GM12878 (cell line): ENCODE measurements around the gene TMEM88. TPM values are rescaled to one million over a fixed set of nuclear protein-coding genes. Genes with fewer than 3 reads are reported as not detected.

Experiments
- ATAC-seq: fragments of 200-7000 bp; cut with Tn5 transposase; 3 replicates; pipeline ENCODE4 v1.9.1; 2020; ENCODE audit warnings: mild to moderate bottlenecking, moderate library complexity
- BruUV-seq: library from RNA; stranded (reverse); fragments of 400-500 nt; replicated peaks from 2 replicates; lab custom pipeline; 2021; lab: Mats Ljungman, UMichigan
- CTCF ChIA-PET: fragments of 300-600 bp; sonication (Branson Sonifier 250); formaldehyde crosslinking; extraction: SDS; loops from one replicate; lab custom pipeline; 2021; ENCODE audit warnings: inconsistent platforms; lab: Yijun Ruan, JAX
- POLR2A ChIA-PET: fragments of 350-600 bp; formaldehyde crosslinking; extraction: SDS; loops from one replicate; lab custom pipeline; 2021; ENCODE audit warnings: inconsistent platforms; lab: Charles Lee
- RAD21 ChIA-PET: fragments of 300-600 bp; sonication (Branson Sonifier 250); formaldehyde crosslinking; loops from one replicate; lab custom pipeline; 2023; ENCODE audit warnings: antibody characterized with exemption; ENCODE audit not compliant: unreplicated experiment; lab: Charles Lee
- SMC1A ChIA-PET: fragments of 300-600 bp; sonication (Branson Sonifier 250); formaldehyde crosslinking; loops from one replicate; lab custom pipeline; 2023; ENCODE audit not compliant: unreplicated experiment, uncharacterized antibody; lab: Charles Lee
- DNase-seq: peaks from one replicate; pipeline ENCODE4 v3.0.0-alpha.2; 2011; ENCODE audit warnings: low read depth, low spot score
- FAIRE-seq: peaks from 3 replicates; lab custom pipeline; 2011; peaks lifted over from hg19 to GRCh38; lab: Jason Lieb, UNC
- H2AFZ ChIP-seq: 2 replicates; pipeline ENCODE4 v1.6.0; 2011; ENCODE audit warnings: low read depth, low read length, control low read depth; ENCODE audit not compliant: control insufficient read depth
- H3K27ac ChIP-seq: 2 replicates; pipeline ENCODE4 v1.5.1; 2011; ENCODE audit warnings: control low read depth; ENCODE audit not compliant: control insufficient read depth, insufficient read depth
- H3K27me3 ChIP-seq, 2 experiments: replicated peaks in 1 of 2; 2 replicates each; pipeline versions ENCODE4 v1.6.0 to v1.6.1; 2011; ENCODE audit warnings: low read length in 1 of 2; ENCODE audit not compliant: control insufficient read depth in 2 of 2, insufficient read depth in 2 of 2
- H3K36me3 ChIP-seq, 2 experiments: 2 replicates each; pipeline ENCODE4 v1.5.1; 2011; ENCODE audit warnings: low read length in 1 of 2; ENCODE audit not compliant: control insufficient read depth in 2 of 2, insufficient read depth in 2 of 2
- H3K4me1 ChIP-seq: 2 replicates; pipeline ENCODE4 v1.6.1; 2011; ENCODE audit warnings: mild to moderate bottlenecking, low read length, moderate library complexity, mixed read lengths; ENCODE audit not compliant: control insufficient read depth, insufficient read depth
- H3K4me2 ChIP-seq: 2 replicates; pipeline ENCODE4 v1.6.0; 2011; ENCODE audit warnings: control low read depth; ENCODE audit not compliant: control insufficient read depth, insufficient read depth
- H3K4me3 ChIP-seq: fragments of 200-600 bp; sonication (generic); 2 replicates; pipeline ENCODE4 v1.5.1; 2016
- H3K79me2 ChIP-seq: 2 replicates; pipeline ENCODE4 v1.6.0; 2011; ENCODE audit warnings: low read length; ENCODE audit not compliant: control insufficient read depth, insufficient read depth
- H3K9ac ChIP-seq: 2 replicates; pipeline ENCODE4 v1.8.0; 2011; ENCODE audit warnings: low read length, control low read depth, mixed read lengths; ENCODE audit not compliant: control insufficient read depth, insufficient read depth
- H3K9me3 ChIP-seq: replicated peaks from 3 replicates; pipeline ENCODE4 v1.5.1; 2011; ENCODE audit warnings: mild to moderate bottlenecking, low read length; ENCODE audit not compliant: control insufficient read depth, insufficient read depth
- H4K20me1 ChIP-seq: 2 replicates; pipeline ENCODE4 v1.6.0; 2011; ENCODE audit not compliant: control insufficient read depth, insufficient read depth
- ATF3 ChIP-seq: IDR thresholded peaks from 2 replicates; pipeline ENCODE4 v1.6.1; 2011; ENCODE audit warnings: low read depth, mild to moderate bottlenecking, low read length, moderate library complexity, borderline replicate concordance; ENCODE audit errors: extremely low read depth
- ATF7 ChIP-seq: fragments of 450-650 bp; IDR thresholded peaks from 2 replicates; pipeline ENCODE4 v1.6.1; 2016; ENCODE audit warnings: low read depth, mild to moderate bottlenecking
- BRCA1 ChIP-seq: IDR thresholded peaks from 2 replicates; pipeline ENCODE4 v1.6.1; 2011; ENCODE audit warnings: low read depth, low read length, improper control_type of control experiment
- IKZF1 ChIP-seq: fragments of 450-650 bp; conservative IDR thresholded peaks from 2 replicates; pipeline ENCODE4 v1.6.1; 2017; ENCODE audit warnings: antibody characterized with exemption, mild to moderate bottlenecking
- IRF5 ChIP-seq: fragments of 450-650 bp; IDR thresholded peaks from 2 replicates; pipeline ENCODE4 v1.6.1; 2017; ENCODE audit warnings: borderline replicate concordance
- MTA3 ChIP-seq: IDR thresholded peaks from 2 replicates; pipeline ENCODE4 v1.6.1; 2012; ENCODE audit warnings: low read length, inconsistent platforms, borderline replicate concordance
- NR2C1 ChIP-seq: fragments of 450-650 bp; IDR thresholded peaks from 2 replicates; pipeline ENCODE4 v1.6.1; 2017; ENCODE audit warnings: antibody characterized with exemption, mild to moderate bottlenecking, moderate library complexity
- RFX5 ChIP-seq: IDR thresholded peaks from 2 replicates; pipeline ENCODE4 v1.6.1; 2011; ENCODE audit warnings: low read depth, low read length, improper control_type of control experiment
- SMC3 ChIP-seq: IDR thresholded peaks from 2 replicates; pipeline ENCODE4 v1.6.1; 2011; ENCODE audit warnings: low read length, improper control_type of control experiment, borderline replicate concordance
- SPI1 ChIP-seq: IDR thresholded peaks from 2 replicates; pipeline ENCODE4 v1.6.1; 2011; ENCODE audit warnings: low read depth, mild to moderate bottlenecking, low read length, moderate library complexity, borderline replicate concordance; ENCODE audit not compliant: insufficient read depth
- WGBS: methylation state at CpG from one replicate; pipeline ENCODE4 v1.1.6; 2016; ENCODE audit warnings: low lambda C conversion rate; ENCODE audit not compliant: insufficient replicate concordance, insufficient coverage; ENCODE audit errors: missing lambda C conversion rate; 5-methylcytosine and 5-hydroxymethylcytosine counted together
- in situ Hi-C: fragments of 300-500 bp; cut with MboI; formaldehyde crosslinking; loops from 9 replicates; pipeline ENCODE4 v1.14.3; 2018; ENCODE audit warnings: mixed read lengths
- intact Hi-C: fragments of 100-400 bp; cut with micrococcal nuclease; formaldehyde crosslinking; loops from one replicate; pipeline ENCODE4 v1.14.2; 2022; ENCODE audit not compliant: unreplicated experiment
- polyA plus RNA-seq, 11 experiments: library from polyadenylated mRNA; depleted of rRNA in 4 of 11; unstranded in 6 of 11; stranded (reverse) in 5 of 11; fragments of >200 nt; fragmentation: Nextera tagmentation in 4 of 11; fragmentation: Illumina TruSeq in 1 of 11; extraction: Ambion mirVana in 4 of 11; extraction: Trizol in 1 of 11; gene quantifications; 1 replicate in 1 of 11; 2 replicates in 10 of 11; pipeline versions ENCODE4 v1.2.1 to v1.2.3, GENCODE V29; 2011 to 2016; ENCODE audit warnings: inconsistent platforms in 2 of 11, missing spikeins in 2 of 11, low read depth in 1 of 11
- total RNA-seq, 4 experiments: library from RNA; depleted of rRNA in 3 of 4; stranded (reverse); fragments of >200 nt in 3 of 4; fragmentation: Illumina TruSeq in 1 of 4; extraction: Trizol in 1 of 4; gene quantifications; 2 replicates each; pipeline versions ENCODE4 v1.2.1 to v1.2.3, GENCODE V29; 2013 to 2021

The TMEM88 gene
- total and polyA plus RNA-seq, 10 of the 15 experiments (the other 5 are each of a cell fraction or from before 2014, with no cell fraction given) = 0.21 to 2.2 (median 0.62) TPM; not detected in 5

GRCh38 chr17:7867881-7868329 lies 13.0 kb downstream of the TMEM88 start:
- SMC1A ChIA-PET = interaction anchor here (1.0 to 2.7 kb wide), 7 partner anchors 8 to 194 kb away, joined by 3 to 9 read pairs (median 5); partner anchors contain the start of gene NAA38
- Histone ChIP-seq H3K4me2 (no peak overlapping the region), H3K27ac (no peak overlapping the region)

More at GRCh38 chr17:7867881-7868329, 13.0 kb downstream of the TMEM88 start:
- H3K4me3 ChIP-seq = no peak overlapping the region
- TF ChIP-seq IKZF1 (no peak), NR2C1 (no peak), ATF3 (no peak), IRF5 (no peak), RFX5 (no peak), MTA3 (no peak), ATF7 (no peak), BRCA1 (no peak), SPI1 (no peak), SMC3 (no peak)
- no peaks in the 10 kb centered on the region for H3K4me1 ChIP-seq
- 0 out of 4 replicates have a peak, but pooled peaks cover 0 to 4% of the 10 kb centered on the region in 2 experiments for H3K36me3 ChIP-seq
- ChIA-PET POLR2A (no interaction called here), RAD21 (no interaction called here), CTCF (interaction anchor here (0.6 to 15.5 kb wide), 5 partner anchors 11 to 163 kb away, joined by 3 to 308 read pairs (median 4); partner anchors contain the start of gene NAA38)
- no peak for DNase-seq
- H3K9me3 ChIP-seq = no peaks in the 10 kb centered on the region
- no peak overlapping the region for H3K9ac ChIP-seq
- H3K27me3 ChIP-seq = no peaks in the 10 kb centered on the region
- no peak overlapping the region for H2AFZ ChIP-seq
- no peak for ATAC-seq
- no peak for FAIRE-seq
- BruUV-seq = no TSS peak
- intact Hi-C loops = no loop called here
- in situ Hi-C loops = no loop called here
- no peaks in the 10 kb centered on the region for H3K79me2 ChIP-seq
- WGBS = 48% methylated on average over 5 of the region's 5 CpGs
- H4K20me1 ChIP-seq = no peaks in the 10 kb centered on the region
